AG04449 (cell line): ENCODE measurements around the gene UNC79.

Experiments
- CTCF ChIA-PET: fragments of 350-600 bp; formaldehyde crosslinking; extraction: SDS; loops from one replicate; lab custom pipeline; 2021; ENCODE audit warnings: antibody characterized with exemption; lab: Yijun Ruan, JAX
- POLR2A ChIA-PET: fragments of 400-600, 350-600 bp; formaldehyde crosslinking; extraction: SDS; loops from one replicate; lab custom pipeline; 2020; ENCODE audit warnings: antibody characterized with exemption, inconsistent platforms; lab: Yijun Ruan, JAX
- DNase-seq: peaks from one replicate; pipeline ENCODE4 v3.0.0-alpha.2; 2010; ENCODE audit warnings: low read depth, low spot score
- H3K4me3 ChIP-seq: 2 replicates; pipeline ENCODE4 v1.5.1; 2011; ENCODE audit warnings: low read depth, mild to moderate bottlenecking, control low read depth, low read length
- CTCF ChIP-seq: IDR thresholded peaks from one replicate; pipeline ENCODE4 v1.5.1; 2011; ENCODE audit warnings: mild to moderate bottlenecking, moderate library complexity, low read length, control low read depth, inconsistent platforms; ENCODE audit not compliant: insufficient read depth; ENCODE audit errors: missing control alignments

Gene UNC79

GRCh38 chr14:93743270-93744060 lies 312.7 kb downstream of the UNC79 start:
- DNase-seq: no peak
- no peak for TF ChIP-seq CTCF
- CTCF ChIA-PET: no interaction called here
- no peak overlapping the region for H3K4me3 ChIP-seq
- POLR2A ChIA-PET: no interaction called here

GRCh38 chr14:93744176-93744575 lies 313.4 kb downstream of the UNC79 start:
- ChIA-PET POLR2A (no interaction called here), CTCF (no interaction called here)
- TF ChIP-seq CTCF: no peak
- H3K4me3 ChIP-seq: no peak overlapping the region
- no peak for DNase-seq

- H3K4me3 ChIP-seq: no peak overlapping the region
- no peak for DNase-seq
- ChIA-PET POLR2A (no interaction called here), CTCF (no interaction called here)
- TF ChIP-seq CTCF: no peak
Measured at GRCh38 chr14:93744876-93745275, 314.1 kb downstream of the UNC79 start.

GRCh38 chr14:93745603-93746273 lies 315.0 kb downstream of the UNC79 start:
- ChIA-PET POLR2A (no interaction called here), CTCF (no interaction called here)
- DNase-seq: no peak
- no peak overlapping the region for H3K4me3 ChIP-seq
- no peak for TF ChIP-seq CTCF

GRCh38 chr14:93747102-93747501 lies 316.4 kb downstream of the UNC79 start:
- ChIA-PET CTCF (no interaction called here), POLR2A (no interaction called here)
- no peak for TF ChIP-seq CTCF
- no peak for DNase-seq
- no peak overlapping the region for H3K4me3 ChIP-seq

- no peak for TF ChIP-seq CTCF
- CTCF ChIA-PET: no interaction called here
- POLR2A ChIA-PET: no interaction called here
- no peak overlapping the region for H3K4me3 ChIP-seq
- no peak for DNase-seq
Measured at GRCh38 chr14:93747560-93747959, 316.8 kb downstream of the UNC79 start.
